ENCODE data around the gene MOBP.
"Not testable (repeated sequence)": the region's sequence is repeated elsewhere in the genome, so short reads cannot be mapped to it uniquely, and the experiment has no call there.

The MOBP gene

GRCh38 chr3:39453872-39454271 is 13.6 kb upstream of the MOBP start:
- H3K36me3 ChIP-seq (ENCODE audit: control insufficient read depth, insufficient read depth, low read length); H3K27me3 ChIP-seq (ENCODE audit: control insufficient read depth, insufficient read depth, low read length); H3K9me3 ChIP-seq (ENCODE audit: control insufficient read depth, insufficient read depth, low read length); H3K4me3 ChIP-seq (ENCODE audit: low read depth, low read length); H3K27ac ChIP-seq (ENCODE audit: low read depth, low read length); H3K9ac ChIP-seq (ENCODE audit: low read depth, low read length); H3K4me1 ChIP-seq (ENCODE audit: control insufficient read depth, insufficient read depth, low read length): not testable (repeated sequence)

GRCh38 chr3:39454591-39455217 is 12.8 kb upstream of the MOBP start:
- Histone ChIP-seq H3K4me1 (ENCODE audit: control insufficient read depth, insufficient read depth, low read length) (no peaks in the 10 kb centered on the region), H3K27me3 (ENCODE audit: control insufficient read depth, insufficient read depth, low read length) (no peaks in the 10 kb centered on the region), H3K9ac (ENCODE audit: low read depth, low read length) (no peak overlapping the region), H3K9me3 (ENCODE audit: control insufficient read depth, insufficient read depth, low read length) (no peaks in the 10 kb centered on the region), H3K27ac (ENCODE audit: low read depth, low read length) (no peak overlapping the region), H3K36me3 (ENCODE audit: control insufficient read depth, insufficient read depth, low read length) (no peaks in the 10 kb centered on the region), H3K4me3 (ENCODE audit: low read depth, low read length) (no peak overlapping the region)

- Histone ChIP-seq H3K36me3 (ENCODE audit: control insufficient read depth, insufficient read depth, low read length) (no peaks in the 10 kb centered on the region), H3K9ac (ENCODE audit: low read depth, low read length) (no peak overlapping the region), H3K4me1 (ENCODE audit: control insufficient read depth, insufficient read depth, low read length) (no peaks in the 10 kb centered on the region), H3K9me3 (ENCODE audit: control insufficient read depth, insufficient read depth, low read length) (no peaks in the 10 kb centered on the region), H3K27me3 (ENCODE audit: control insufficient read depth, insufficient read depth, low read length) (no peaks in the 10 kb centered on the region), H3K27ac (ENCODE audit: low read depth, low read length) (no peak overlapping the region), H3K4me3 (ENCODE audit: low read depth, low read length) (no peak overlapping the region)
Measured at GRCh38 chr3:39456159-39456558, 11.3 kb upstream of the MOBP start.

GRCh38 chr3:39457361-39457760 is 10.1 kb upstream of the MOBP start:
- Histone ChIP-seq H3K27ac (ENCODE audit: low read depth, low read length) (no peak overlapping the region), H3K9ac (ENCODE audit: low read depth, low read length) (no peak overlapping the region), H3K9me3 (ENCODE audit: control insufficient read depth, insufficient read depth, low read length) (no peaks in the 10 kb centered on the region), H3K36me3 (ENCODE audit: control insufficient read depth, insufficient read depth, low read length) (no peaks in the 10 kb centered on the region), H3K27me3 (ENCODE audit: control insufficient read depth, insufficient read depth, low read length) (no peaks in the 10 kb centered on the region), H3K4me3 (ENCODE audit: low read depth, low read length) (no peak overlapping the region), H3K4me1 (ENCODE audit: control insufficient read depth, insufficient read depth, low read length) (no peaks in the 10 kb centered on the region)

GRCh38 chr3:39458579-39458978 is 8.9 kb upstream of the MOBP start:
- not testable (repeated sequence) for H3K9me3 ChIP-seq (ENCODE audit: control insufficient read depth, insufficient read depth, low read length); H3K4me3 ChIP-seq (ENCODE audit: low read depth, low read length); H3K27me3 ChIP-seq (ENCODE audit: control insufficient read depth, insufficient read depth, low read length); H3K36me3 ChIP-seq (ENCODE audit: control insufficient read depth, insufficient read depth, low read length); H3K4me1 ChIP-seq (ENCODE audit: control insufficient read depth, insufficient read depth, low read length); H3K9ac ChIP-seq (ENCODE audit: low read depth, low read length); H3K27ac ChIP-seq (ENCODE audit: low read depth, low read length)

- Histone ChIP-seq H3K27ac (ENCODE audit: low read depth, low read length) (no peak overlapping the region), H3K4me1 (ENCODE audit: control insufficient read depth, insufficient read depth, low read length) (no peaks in the 10 kb centered on the region), H3K27me3 (ENCODE audit: control insufficient read depth, insufficient read depth, low read length) (no peaks in the 10 kb centered on the region), H3K9me3 (ENCODE audit: control insufficient read depth, insufficient read depth, low read length) (no peaks in the 10 kb centered on the region), H3K36me3 (ENCODE audit: control insufficient read depth, insufficient read depth, low read length) (no peaks in the 10 kb centered on the region), H3K9ac (ENCODE audit: low read depth, low read length) (no peak overlapping the region), H3K4me3 (ENCODE audit: low read depth, low read length) (no peak overlapping the region)
Measured at GRCh38 chr3:39460677-39461076, 6.8 kb upstream of the MOBP start.

- no peaks in the 10 kb centered on the region for H3K27me3 ChIP-seq (ENCODE audit: control insufficient read depth, insufficient read depth, low read length)
- no peak overlapping the region for H3K9ac ChIP-seq (ENCODE audit: low read depth, low read length)
- no peaks in the 10 kb centered on the region for H3K9me3 ChIP-seq (ENCODE audit: control insufficient read depth, insufficient read depth, low read length)
- no peak overlapping the region for H3K4me3 ChIP-seq (ENCODE audit: low read depth, low read length)
- no peaks in the 10 kb centered on the region for H3K36me3 ChIP-seq (ENCODE audit: control insufficient read depth, insufficient read depth, low read length)
- H3K27ac ChIP-seq (ENCODE audit: low read depth, low read length), result no peak overlapping the region
- H3K4me1 ChIP-seq (ENCODE audit: control insufficient read depth, insufficient read depth, low read length), result peaks cover 14% of the 10 kb centered on the region
Measured at GRCh38 chr3:39463269-39463668, 4.2 kb upstream of the MOBP start.

GRCh38 chr3:39466988-39467387 is 492 bp upstream of the MOBP start:
- Histone ChIP-seq H3K36me3 (ENCODE audit: control insufficient read depth, insufficient read depth, low read length) (no peaks in the 10 kb centered on the region), H3K4me3 (ENCODE audit: low read depth, low read length) (no peak overlapping the region), H3K9ac (ENCODE audit: low read depth, low read length) (no peak overlapping the region), H3K4me1 (ENCODE audit: control insufficient read depth, insufficient read depth, low read length) (peaks cover 14% of the 10 kb centered on the region), H3K9me3 (ENCODE audit: control insufficient read depth, insufficient read depth, low read length) (no peaks in the 10 kb centered on the region), H3K27ac (ENCODE audit: low read depth, low read length) (no peak overlapping the region), H3K27me3 (ENCODE audit: control insufficient read depth, insufficient read depth, low read length) (no peaks in the 10 kb centered on the region)

- Histone ChIP-seq H3K9me3 (ENCODE audit: control insufficient read depth, insufficient read depth, low read length) (no peaks in the 10 kb centered on the region), H3K27ac (ENCODE audit: low read depth, low read length) (no peak overlapping the region), H3K9ac (ENCODE audit: low read depth, low read length) (no peak overlapping the region), H3K4me3 (ENCODE audit: low read depth, low read length) (0 out of 2 replicates have a peak overlapping the region, but pooled peaks have one; percentile 9), H3K36me3 (ENCODE audit: control insufficient read depth, insufficient read depth, low read length) (no peaks in the 10 kb centered on the region), H3K27me3 (ENCODE audit: control insufficient read depth, insufficient read depth, low read length) (no peaks in the 10 kb centered on the region), H3K4me1 (ENCODE audit: control insufficient read depth, insufficient read depth, low read length) (peaks cover 17% of the 10 kb centered on the region)
Measured at GRCh38 chr3:39468108-39468436, 592 bp downstream of the MOBP start.

- peaks cover 27% of the 10 kb centered on the region for H3K4me1 ChIP-seq (ENCODE audit: control insufficient read depth, insufficient read depth, low read length)
- no peaks in the 10 kb centered on the region for H3K9me3 ChIP-seq (ENCODE audit: control insufficient read depth, insufficient read depth, low read length)
- H3K4me3 ChIP-seq (ENCODE audit: low read depth, low read length), result no peak overlapping the region
- no peaks in the 10 kb centered on the region for H3K27me3 ChIP-seq (ENCODE audit: control insufficient read depth, insufficient read depth, low read length)
- no peaks in the 10 kb centered on the region for H3K36me3 ChIP-seq (ENCODE audit: control insufficient read depth, insufficient read depth, low read length)
- no peak overlapping the region for H3K9ac ChIP-seq (ENCODE audit: low read depth, low read length)
- no peak overlapping the region for H3K27ac ChIP-seq (ENCODE audit: low read depth, low read length)
Measured at GRCh38 chr3:39469258-39469657, 1.8 kb downstream of the MOBP start.

GRCh38 chr3:39469945-39470344 is 2.5 kb downstream of the MOBP start:
- Histone ChIP-seq H3K4me1 (ENCODE audit: control insufficient read depth, insufficient read depth, low read length) (peaks cover 27% of the 10 kb centered on the region), H3K36me3 (ENCODE audit: control insufficient read depth, insufficient read depth, low read length) (no peaks in the 10 kb centered on the region), H3K27me3 (ENCODE audit: control insufficient read depth, insufficient read depth, low read length) (no peaks in the 10 kb centered on the region), H3K9me3 (ENCODE audit: control insufficient read depth, insufficient read depth, low read length) (no peaks in the 10 kb centered on the region), H3K4me3 (ENCODE audit: low read depth, low read length) (no peak overlapping the region), H3K9ac (ENCODE audit: low read depth, low read length) (no peak overlapping the region), H3K27ac (ENCODE audit: low read depth, low read length) (no peak overlapping the region)

- no peak overlapping the region for H3K9ac ChIP-seq (ENCODE audit: low read depth, low read length)
- H3K27me3 ChIP-seq (ENCODE audit: control insufficient read depth, insufficient read depth, low read length), result no peaks in the 10 kb centered on the region
- H3K4me1 ChIP-seq (ENCODE audit: control insufficient read depth, insufficient read depth, low read length), result peaks cover 27% of the 10 kb centered on the region
- H3K4me3 ChIP-seq (ENCODE audit: low read depth, low read length), result no peak overlapping the region
- no peaks in the 10 kb centered on the region for H3K36me3 ChIP-seq (ENCODE audit: control insufficient read depth, insufficient read depth, low read length)
- H3K27ac ChIP-seq (ENCODE audit: low read depth, low read length), result no peak overlapping the region
- H3K9me3 ChIP-seq (ENCODE audit: control insufficient read depth, insufficient read depth, low read length), result no peaks in the 10 kb centered on the region
Measured at GRCh38 chr3:39471652-39472051, 4.2 kb downstream of the MOBP start.

All from HUES48 (cell line).